IMR-90 (cell line): ENCODE results near the gene NUP93.

ENCODE experiments used
- BHLHE40 ChIP-seq: fragments of 150-350 bp; IDR thresholded peaks from 2 replicates; pipeline ENCODE4 v1.6.1; 2016; ENCODE audit warnings: mild to moderate bottlenecking, low read depth, low read length
- CEBPB ChIP-seq: IDR thresholded peaks from 2 replicates; pipeline ENCODE4 v1.6.1; 2012; ENCODE audit warnings: low read depth, low read length, improper control_type of control experiment
- MAFK ChIP-seq: IDR thresholded peaks from 2 replicates; pipeline ENCODE4 v1.6.1; 2012; ENCODE audit warnings: low read depth, low read length, improper control_type of control experiment
- MXI1 ChIP-seq: IDR thresholded peaks from 2 replicates; pipeline ENCODE4 v1.6.1; 2012; ENCODE audit warnings: low read depth, mild to moderate bottlenecking, low read length, moderate library complexity, borderline replicate concordance
- POLR2A ChIP-seq: IDR thresholded peaks from 2 replicates; pipeline ENCODE4 v1.6.1; 2012; ENCODE audit warnings: mild to moderate bottlenecking, low read depth, low read length
- RCOR1 ChIP-seq: IDR thresholded peaks from 2 replicates; pipeline ENCODE4 v1.6.1; 2012; ENCODE audit warnings: mild to moderate bottlenecking, low read length, improper control_type of control experiment; ENCODE audit not compliant: insufficient replicate concordance
- TF ChIP-seq, protein P1 (sequence below): conservative IDR thresholded peaks from 2 replicates; pipeline ENCODE4 v1.5.1; 2012; ENCODE audit warnings: mild to moderate bottlenecking, low read depth, low read length, improper control_type of control experiment
- TF ChIP-seq, protein P2 (sequence below): fragments of 150-350 bp; IDR thresholded peaks from 2 replicates; pipeline ENCODE4 v1.6.1; 2016; ENCODE audit warnings: low read depth, mild to moderate bottlenecking, low read length, moderate library complexity, borderline replicate concordance
- TF ChIP-seq, protein P3 (sequence below): fragments of 150-350 bp; IDR thresholded peaks from 2 replicates; pipeline ENCODE4 v1.6.1; 2017; ENCODE audit warnings: mild to moderate bottlenecking, antibody characterized with exemption, low read length, low read depth

DNA sequence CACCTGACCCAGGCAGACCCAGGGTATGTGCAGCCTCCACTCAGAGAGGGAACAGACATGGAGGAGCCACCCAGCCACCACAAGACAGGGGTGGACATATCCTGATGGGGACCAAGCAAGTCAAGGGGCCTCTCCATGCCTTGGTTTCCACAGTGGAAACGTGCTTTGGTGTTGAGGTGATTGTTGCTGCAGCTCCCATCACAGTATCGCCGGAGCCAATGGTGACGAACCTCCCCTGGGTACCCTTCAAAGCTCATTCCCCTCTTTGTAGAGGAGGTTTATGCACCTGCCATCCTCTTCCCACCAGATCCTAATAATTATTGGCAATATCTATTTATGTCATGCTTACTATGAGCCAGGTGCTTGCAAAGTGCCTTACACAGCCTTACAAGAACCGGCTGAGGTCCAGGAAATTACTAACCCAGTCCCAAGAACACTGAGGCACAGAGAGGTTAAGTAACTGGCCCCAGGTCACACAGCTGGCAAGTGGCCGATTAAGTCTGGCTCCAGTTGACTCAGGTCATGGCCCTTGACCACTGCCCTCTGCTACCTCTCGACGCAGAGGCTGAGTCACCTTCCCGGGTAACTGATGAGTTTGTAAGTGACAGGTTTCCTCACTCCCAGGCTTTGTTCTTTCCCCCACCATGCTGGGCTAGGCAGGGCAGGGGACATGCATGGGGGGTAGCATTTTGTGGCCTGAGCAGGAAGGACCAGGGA is 155.7 kb downstream of the NUP93 start:
- TF ChIP-seq POLR2A (no peak), MAFK (no peak), BHLHE40 (no peak), RCOR1 (no peak), CEBPB (no peak), MXI1 (no peak)
- TF ChIP-seq, protein P1, sequence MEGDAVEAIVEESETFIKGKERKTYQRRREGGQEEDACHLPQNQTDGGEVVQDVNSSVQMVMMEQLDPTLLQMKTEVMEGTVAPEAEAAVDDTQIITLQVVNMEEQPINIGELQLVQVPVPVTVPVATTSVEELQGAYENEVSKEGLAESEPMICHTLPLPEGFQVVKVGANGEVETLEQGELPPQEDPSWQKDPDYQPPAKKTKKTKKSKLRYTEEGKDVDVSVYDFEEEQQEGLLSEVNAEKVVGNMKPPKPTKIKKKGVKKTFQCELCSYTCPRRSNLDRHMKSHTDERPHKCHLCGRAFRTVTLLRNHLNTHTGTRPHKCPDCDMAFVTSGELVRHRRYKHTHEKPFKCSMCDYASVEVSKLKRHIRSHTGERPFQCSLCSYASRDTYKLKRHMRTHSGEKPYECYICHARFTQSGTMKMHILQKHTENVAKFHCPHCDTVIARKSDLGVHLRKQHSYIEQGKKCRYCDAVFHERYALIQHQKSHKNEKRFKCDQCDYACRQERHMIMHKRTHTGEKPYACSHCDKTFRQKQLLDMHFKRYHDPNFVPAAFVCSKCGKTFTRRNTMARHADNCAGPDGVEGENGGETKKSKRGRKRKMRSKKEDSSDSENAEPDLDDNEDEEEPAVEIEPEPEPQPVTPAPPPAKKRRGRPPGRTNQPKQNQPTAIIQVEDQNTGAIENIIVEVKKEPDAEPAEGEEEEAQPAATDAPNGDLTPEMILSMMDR, result no peak
- TF ChIP-seq, protein P2, sequence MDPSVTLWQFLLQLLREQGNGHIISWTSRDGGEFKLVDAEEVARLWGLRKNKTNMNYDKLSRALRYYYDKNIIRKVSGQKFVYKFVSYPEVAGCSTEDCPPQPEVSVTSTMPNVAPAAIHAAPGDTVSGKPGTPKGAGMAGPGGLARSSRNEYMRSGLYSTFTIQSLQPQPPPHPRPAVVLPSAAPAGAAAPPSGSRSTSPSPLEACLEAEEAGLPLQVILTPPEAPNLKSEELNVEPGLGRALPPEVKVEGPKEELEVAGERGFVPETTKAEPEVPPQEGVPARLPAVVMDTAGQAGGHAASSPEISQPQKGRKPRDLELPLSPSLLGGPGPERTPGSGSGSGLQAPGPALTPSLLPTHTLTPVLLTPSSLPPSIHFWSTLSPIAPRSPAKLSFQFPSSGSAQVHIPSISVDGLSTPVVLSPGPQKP, result no peak
- TF ChIP-seq, protein P3, sequence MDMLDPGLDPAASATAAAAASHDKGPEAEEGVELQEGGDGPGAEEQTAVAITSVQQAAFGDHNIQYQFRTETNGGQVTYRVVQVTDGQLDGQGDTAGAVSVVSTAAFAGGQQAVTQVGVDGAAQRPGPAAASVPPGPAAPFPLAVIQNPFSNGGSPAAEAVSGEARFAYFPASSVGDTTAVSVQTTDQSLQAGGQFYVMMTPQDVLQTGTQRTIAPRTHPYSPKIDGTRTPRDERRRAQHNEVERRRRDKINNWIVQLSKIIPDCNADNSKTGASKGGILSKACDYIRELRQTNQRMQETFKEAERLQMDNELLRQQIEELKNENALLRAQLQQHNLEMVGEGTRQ, result no peak
